Activated CD8-positive, alpha-beta memory T cell treated with anti-CD3 and anti-CD28 coated beads for 36 hours (primary cell): Measurements from ENCODE around the gene RRH. TPM values are rescaled to one million over a fixed set of nuclear protein-coding genes. Genes with fewer than 3 reads are reported as not detected.

Experiments used
- CTCF ChIA-PET: fragments of 350-600 bp; sonication (Branson Sonifier 250); formaldehyde crosslinking; loops from one replicate; lab custom pipeline; 2021; ENCODE audit warnings: antibody characterized with exemption; lab: Charles Lee
- POLR2A ChIA-PET: fragments of 350-600 bp; sonication (Branson Sonifier 250); formaldehyde crosslinking; loops from one replicate; lab custom pipeline; 2021; ENCODE audit warnings: antibody characterized with exemption; lab: Charles Lee
- total RNA-seq, 2 experiments: library from RNA; stranded (reverse); gene quantifications; one replicate each; pipeline ENCODE4 v1.2.3, GENCODE V29; 2021

The RRH gene
- total RNA-seq, 2 experiments from 2014 or later = 0.27 to 0.48 TPM

DNA sequence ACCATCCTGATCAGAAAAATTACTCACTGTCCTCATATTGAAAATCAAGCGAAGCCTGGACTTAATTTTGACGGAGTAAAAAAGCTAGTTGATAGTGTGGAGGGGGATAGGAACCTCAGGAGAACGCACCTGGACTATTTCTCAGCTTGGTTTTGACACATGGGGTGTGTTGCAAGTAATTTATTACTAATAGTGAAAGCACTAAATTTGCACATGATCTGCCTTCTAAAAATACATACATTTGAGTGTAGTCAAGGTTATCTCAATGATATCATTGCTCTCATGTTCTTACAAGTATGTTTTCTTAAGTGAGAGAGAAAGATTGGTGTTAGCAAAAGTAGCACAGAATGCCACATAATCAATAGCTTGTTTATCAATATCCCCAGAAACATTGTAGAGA lies 49.6 kb downstream of the RRH start:
- CTCF ChIA-PET = interaction anchor here (1.1 kb wide), 1 partner anchor 136 kb away, joined by 3 read pairs; no protein-coding TSS in a partner anchor
- POLR2A ChIA-PET = no interaction called here

DNA sequence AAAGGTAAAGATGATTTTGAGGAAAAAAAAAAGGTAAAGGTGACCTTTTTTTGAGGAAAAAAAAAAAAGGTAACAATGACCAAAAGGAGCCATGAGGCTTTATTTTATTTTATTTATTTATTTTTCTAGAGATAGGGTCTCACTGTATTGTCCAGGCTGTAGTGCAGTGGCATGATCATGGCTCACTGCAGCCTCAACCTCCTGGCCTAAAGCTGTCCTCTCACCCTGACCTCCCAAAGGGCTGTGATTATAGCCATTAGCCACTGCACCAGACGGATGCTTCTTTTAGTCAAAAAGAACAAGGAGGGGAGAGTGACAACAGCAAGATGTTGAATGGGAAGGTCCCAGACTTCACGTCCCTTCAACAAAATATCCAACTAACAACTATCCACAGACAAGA lies 50.6 kb downstream of the RRH start:
- POLR2A ChIA-PET = no interaction called here
- CTCF ChIA-PET = no interaction called here

GRCh38 chr4:109879081-109879480 lies 51.3 kb downstream of the RRH start:
- ChIA-PET CTCF (no interaction called here), POLR2A (no interaction called here)

- ChIA-PET CTCF (no interaction called here), POLR2A (no interaction called here)
These were observed 52.0 kb downstream of the RRH start for GRCh38 chr4:109879636-109880314.

DNA sequence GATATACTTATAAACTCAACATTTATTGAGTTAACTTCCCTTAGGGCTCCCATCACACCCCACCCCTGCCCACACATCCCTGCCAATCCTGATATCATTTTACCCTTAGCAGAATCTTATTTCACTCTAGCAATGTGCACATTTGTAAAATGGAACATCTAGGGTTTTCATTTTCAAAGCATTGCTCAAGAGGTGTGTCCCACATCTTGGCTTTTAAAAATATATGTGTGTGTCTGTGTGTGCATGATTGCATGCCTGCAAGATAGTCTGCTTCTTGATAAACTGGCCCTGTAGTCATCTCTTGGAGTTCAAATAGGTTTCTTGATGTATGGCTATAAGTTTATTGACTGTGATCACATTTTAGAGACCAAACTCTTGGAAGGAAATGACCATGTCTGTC lies 58.5 kb downstream of the RRH start:
- CTCF ChIA-PET = no interaction called here
- POLR2A ChIA-PET = no interaction called here

DNA sequence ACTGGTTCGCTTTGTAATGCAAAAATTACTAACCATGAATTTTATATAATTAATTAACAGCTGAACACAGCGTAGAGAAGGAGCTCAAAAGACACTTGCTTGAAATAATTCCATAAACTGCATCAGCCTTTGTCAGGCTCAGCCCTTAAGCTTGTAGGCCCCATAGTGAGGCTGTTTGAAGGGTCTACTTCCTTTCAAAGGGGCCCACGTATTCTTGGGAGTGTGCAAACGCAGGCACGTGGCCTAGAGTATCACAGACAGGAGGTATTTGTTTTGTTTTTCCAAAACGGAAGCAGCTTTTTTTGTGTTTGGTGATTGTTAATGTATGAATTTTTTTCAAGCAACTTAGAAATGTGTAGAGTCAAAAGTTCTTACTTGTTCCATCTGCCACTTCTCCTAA lies 59.3 kb downstream of the RRH start:
- ChIA-PET POLR2A (no interaction called here), CTCF (no interaction called here)

DNA sequence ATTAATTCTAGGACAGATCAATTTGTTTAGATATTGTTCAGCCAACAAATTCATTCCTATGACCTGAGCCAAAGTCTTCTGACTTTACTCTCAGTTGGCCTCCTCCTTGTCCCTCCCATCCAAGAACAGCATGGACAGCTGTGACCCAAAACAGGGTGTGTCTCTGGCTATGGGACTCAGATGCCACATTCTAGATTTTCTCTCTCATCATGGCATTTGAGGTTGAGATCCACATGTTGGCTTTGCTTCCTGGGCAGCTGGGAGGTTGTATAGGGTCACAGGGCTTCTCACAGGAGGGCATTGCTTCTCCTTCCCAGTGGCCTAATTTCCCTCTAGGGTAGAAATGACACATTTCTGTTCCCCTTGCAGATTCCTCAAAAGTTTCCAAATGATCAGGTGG lies 62.3 kb downstream of the RRH start:
- CTCF ChIA-PET = no interaction called here
- POLR2A ChIA-PET = no interaction called here

Other genes starting within 250 kb of the RRH start
- gene CASP6, start 124.5 kb upstream of the RRH start, total RNA-seq = 10 to 100 TPM; 12.6 to 15.2 TPM
- 10 to 100 TPM; 23.6 to 29.8 TPM for gene PLA2G12A, start 97.9 kb upstream of the RRH start, total RNA-seq
- under 1 TPM in 1 of 2 experiments, not detected in 1; 0.17 TPM for gene CFI, start 26.0 kb upstream of the RRH start, total RNA-seq
- 10 to 100 TPM; 57.7 to 58.7 TPM for gene GAR1, start 12.2 kb upstream of the RRH start, total RNA-seq
- gene LRIT3, start 20.1 kb downstream of the RRH start, total RNA-seq = under 1 TPM; 0.17 to 0.23 TPM
- not detected for gene EGF, start 84.9 kb downstream of the RRH start, total RNA-seq